OCI-LY3 (cell line): ENCODE results near the gene ENOSF1.
A peak's percentile ranks its signal among the peaks of the same experiment; 100 is the strongest.

Experiments
- H2AFZ ChIP-seq: fragments of 200-600, 300-600 bp; shearing (Covaris generic); 2 replicates; pipeline ENCODE4 v1.6.0; 2014; ENCODE audit warnings: antibody characterized with exemption, low read depth, low read length
- H3K27ac ChIP-seq: fragments of 200-600, 300-600 bp; sonication (generic); 2 replicates; pipeline ENCODE4 v1.5.1; 2014; ENCODE audit warnings: mild to moderate bottlenecking, low read length, moderate library complexity, mixed read lengths
- H3K27me3 ChIP-seq: fragments of 200-600, 300-600 bp; sonication (generic); 2 replicates; pipeline ENCODE4 v1.6.1; 2014; ENCODE audit warnings: low read depth, low read length, mixed read lengths
- H3K36me3 ChIP-seq: fragments of 200-600, 300-600 bp; sonication (generic); replicated peaks from 2 replicates; pipeline ENCODE3; 2014; ENCODE audit warnings: low read depth, low read length, mixed read lengths
- H3K4me1 ChIP-seq: fragments of 300-600, 200-600 bp; sonication (generic); 2 replicates; pipeline ENCODE4 v1.6.1; 2014; ENCODE audit warnings: low read length, mixed read lengths
- H3K4me2 ChIP-seq: fragments of 200-600, 300-600 bp; sonication (generic); 2 replicates; pipeline ENCODE4 v1.6.1; 2014; ENCODE audit warnings: low read length, mixed read lengths
- H3K4me3 ChIP-seq: fragments of 300-600, 200-600 bp; sonication (generic); 2 replicates; pipeline ENCODE4 v1.5.1; 2014; ENCODE audit warnings: antibody characterized with exemption, mild to moderate bottlenecking, low read length, moderate library complexity
- H3K79me2 ChIP-seq: fragments of 300-600, 200-600 bp; shearing (Covaris generic); 2 replicates; pipeline ENCODE4 v1.6.1; 2014; ENCODE audit warnings: mild to moderate bottlenecking, low read length, mixed read lengths
- H3K9ac ChIP-seq: fragments of 300-600, 200-600 bp; shearing (Covaris generic); 2 replicates; pipeline ENCODE4 v1.6.0; 2014; ENCODE audit warnings: mild to moderate bottlenecking, low read length, moderate library complexity
- H3K9me3 ChIP-seq: fragments of 200-600, 300-600 bp; shearing (Covaris generic); 2 replicates; pipeline ENCODE4 v1.6.1; 2014; ENCODE audit warnings: low read length, mixed read lengths; ENCODE audit not compliant: insufficient read depth
- H4K20me1 ChIP-seq: fragments of 200-600, 300-600 bp; sonication (generic); 2 replicates; pipeline ENCODE4 v1.6.1; 2016; ENCODE audit warnings: low read length, mixed read lengths; ENCODE audit not compliant: insufficient read depth
- EZH2phosphoT487 ChIP-seq: fragments of 200-600 bp; shearing (Covaris generic); IDR thresholded peaks from 2 replicates; pipeline ENCODE4 v1.6.1; 2018; ENCODE audit warnings: antibody characterized with exemption, mixed run types, low read depth
- TF ChIP-seq, protein P1 (sequence below): fragments of 200-600, 300-600 bp; sonication (generic); IDR thresholded peaks from 2 replicates; pipeline ENCODE4 v1.5.1; 2014; ENCODE audit warnings: antibody characterized with exemption, low read length, low read depth

The ENOSF1 gene

GRCh38 chr18:654601-655000 is 57.8 kb downstream of the ENOSF1 start:
- no peak overlapping the region for H3K4me3 ChIP-seq
- H3K9ac ChIP-seq: no peak overlapping the region
- H3K27me3 ChIP-seq: peaks cover 3% of the 10 kb centered on the region
- peaks cover 6% of the 10 kb centered on the region for H3K36me3 ChIP-seq
- no peaks in the 10 kb centered on the region for H3K9me3 ChIP-seq
- TF ChIP-seq, protein P1, sequence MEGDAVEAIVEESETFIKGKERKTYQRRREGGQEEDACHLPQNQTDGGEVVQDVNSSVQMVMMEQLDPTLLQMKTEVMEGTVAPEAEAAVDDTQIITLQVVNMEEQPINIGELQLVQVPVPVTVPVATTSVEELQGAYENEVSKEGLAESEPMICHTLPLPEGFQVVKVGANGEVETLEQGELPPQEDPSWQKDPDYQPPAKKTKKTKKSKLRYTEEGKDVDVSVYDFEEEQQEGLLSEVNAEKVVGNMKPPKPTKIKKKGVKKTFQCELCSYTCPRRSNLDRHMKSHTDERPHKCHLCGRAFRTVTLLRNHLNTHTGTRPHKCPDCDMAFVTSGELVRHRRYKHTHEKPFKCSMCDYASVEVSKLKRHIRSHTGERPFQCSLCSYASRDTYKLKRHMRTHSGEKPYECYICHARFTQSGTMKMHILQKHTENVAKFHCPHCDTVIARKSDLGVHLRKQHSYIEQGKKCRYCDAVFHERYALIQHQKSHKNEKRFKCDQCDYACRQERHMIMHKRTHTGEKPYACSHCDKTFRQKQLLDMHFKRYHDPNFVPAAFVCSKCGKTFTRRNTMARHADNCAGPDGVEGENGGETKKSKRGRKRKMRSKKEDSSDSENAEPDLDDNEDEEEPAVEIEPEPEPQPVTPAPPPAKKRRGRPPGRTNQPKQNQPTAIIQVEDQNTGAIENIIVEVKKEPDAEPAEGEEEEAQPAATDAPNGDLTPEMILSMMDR: no peak
- TF ChIP-seq EZH2phosphoT487: no peak
- no peak overlapping the region for H2AFZ ChIP-seq
- peaks cover 9% of the 10 kb centered on the region for H4K20me1 ChIP-seq
- peaks cover 25% of the 10 kb centered on the region for H3K79me2 ChIP-seq
- peaks cover 23% of the 10 kb centered on the region for H3K4me1 ChIP-seq
- H3K4me2 ChIP-seq: no peak overlapping the region
- no peak overlapping the region for H3K27ac ChIP-seq

- Histone ChIP-seq H3K4me3 (no peak overlapping the region), H3K4me1 (peaks cover 16% of the 10 kb centered on the region), H3K9me3 (no peaks in the 10 kb centered on the region), H3K9ac (no peak overlapping the region), H3K27ac (no peak overlapping the region), H3K79me2 (peaks cover 14% of the 10 kb centered on the region; the same call in 1 of the 2 replicates), H3K36me3 (no peaks in the 10 kb centered on the region), H2AFZ (no peak overlapping the region), H3K27me3 (peaks cover 10% of the 10 kb centered on the region), H3K4me2 (no peak overlapping the region), H4K20me1 (no peaks in the 10 kb centered on the region)
- no peak for TF ChIP-seq EZH2phosphoT487
- TF ChIP-seq, protein P1: no peak
These were observed 58.9 kb downstream of the ENOSF1 start for GRCh38 chr18:653512-653911.

GRCh38 chr18:652131-652530 is 60.3 kb downstream of the ENOSF1 start:
- Histone ChIP-seq H3K9ac (no peak overlapping the region), H3K27me3 (peaks cover 13% of the 10 kb centered on the region), H3K9me3 (no peaks in the 10 kb centered on the region), H4K20me1 (no peaks in the 10 kb centered on the region), H3K27ac (no peak overlapping the region), H2AFZ (no peak overlapping the region), H3K4me2 (no peak overlapping the region), H3K4me3 (no peak overlapping the region), H3K36me3 (no peaks in the 10 kb centered on the region), H3K4me1 (peaks cover 16% of the 10 kb centered on the region), H3K79me2 (peaks cover 4% of the 10 kb centered on the region; the same call in 1 of the 2 replicates)
- TF ChIP-seq, protein P1: no peak
- TF ChIP-seq EZH2phosphoT487: no peak

DNA sequence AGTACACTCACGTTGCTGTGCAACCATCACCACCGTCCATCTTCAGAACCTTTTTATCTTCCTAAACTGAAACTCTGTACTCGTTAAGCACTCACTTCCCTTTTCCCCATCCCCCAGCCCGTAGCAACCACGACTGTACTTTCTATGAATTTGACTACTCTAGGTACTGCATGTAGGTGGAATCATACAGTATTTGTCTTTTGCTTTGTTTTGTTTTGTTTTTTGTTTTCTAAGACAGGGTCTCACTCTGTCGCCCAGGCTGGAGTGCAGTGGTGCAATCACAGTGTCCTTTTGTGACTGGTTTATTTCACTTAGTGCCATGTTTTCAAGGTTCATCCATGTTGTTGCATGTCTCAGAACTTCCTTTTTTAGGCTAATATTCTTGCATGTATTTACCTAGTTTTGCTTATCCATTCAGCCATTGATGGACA is 62.0 kb downstream of the ENOSF1 start:
- Histone ChIP-seq H3K27me3 (peaks cover 13% of the 10 kb centered on the region), H3K36me3 (no peaks in the 10 kb centered on the region), H2AFZ (no peak overlapping the region), H3K79me2 (no peaks in the 10 kb centered on the region), H3K9me3 (no peaks in the 10 kb centered on the region), H3K4me2 (peak overlapping the region; percentile 84), H4K20me1 (no peaks in the 10 kb centered on the region), H3K9ac (no peak overlapping the region), H3K4me1 (peaks cover 12% of the 10 kb centered on the region), H3K4me3 (peak overlapping the region; percentile 52), H3K27ac (no peak overlapping the region)
- TF ChIP-seq, protein P1: no peak
- no peak for TF ChIP-seq EZH2phosphoT487
